ENCODE measurements around the gene BOLA1.
"Not testable (repeated sequence)": the region's sequence is repeated elsewhere in the genome, so short reads cannot be mapped to it uniquely, and the experiment has no call there.

The BOLA1 gene

GRCh38 chr1:149931212-149931790 is 31.9 kb downstream of the BOLA1 start:
- DNase-seq (ENCODE audit: low read depth in 2 of 2): no peak

GRCh38 chr1:149932474-149932873 is 33.1 kb downstream of the BOLA1 start:
- no peak for DNase-seq (ENCODE audit: low read depth in 2 of 2)

GRCh38 chr1:149933208-149933607 is 33.8 kb downstream of the BOLA1 start:
- DNase-seq (ENCODE audit: low read depth in 2 of 2): no peak

GRCh38 chr1:149934356-149934755 is 35.0 kb downstream of the BOLA1 start:
- no peak for DNase-seq (ENCODE audit: low read depth in 2 of 2)

DNA sequence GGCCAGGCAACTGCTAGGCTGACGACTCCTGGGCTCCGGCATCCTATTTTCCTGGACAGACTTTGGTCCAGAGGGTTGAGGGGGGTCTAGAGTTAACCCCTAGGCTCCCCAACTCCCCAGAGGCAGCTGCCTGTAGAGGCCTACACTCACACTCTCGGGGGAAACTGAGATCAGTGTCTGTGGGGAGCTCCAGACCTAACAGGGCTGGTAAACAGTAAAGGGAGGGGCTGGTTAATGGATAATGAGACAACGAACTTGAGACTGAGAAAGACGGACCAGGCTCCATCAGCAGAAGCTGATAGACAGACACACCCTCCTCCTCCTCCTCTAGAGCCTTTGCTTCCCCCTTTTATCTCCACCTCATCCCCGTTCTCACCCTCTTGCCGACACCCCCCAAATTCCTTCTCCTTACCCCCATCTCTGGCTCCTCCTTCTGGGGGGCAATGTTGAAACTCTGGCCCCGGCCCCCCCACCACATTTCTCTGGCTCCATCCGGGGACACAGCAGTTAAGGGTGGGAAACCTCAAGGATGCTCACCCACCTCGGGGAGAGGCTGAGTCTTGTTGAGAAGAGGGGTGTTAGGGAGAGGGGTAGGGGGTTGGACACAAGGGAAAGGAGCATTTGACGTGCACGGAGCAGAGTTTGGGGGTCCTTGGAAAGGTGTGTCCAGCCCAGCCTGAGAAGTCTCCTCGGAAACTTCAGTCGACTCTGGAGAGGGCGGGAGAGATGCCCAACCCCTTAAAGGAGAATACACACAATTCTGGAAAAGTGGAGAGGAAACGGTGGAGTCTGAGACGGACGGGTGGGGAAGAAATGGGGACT is 37.0 kb downstream of the BOLA1 start, which contains the start of gene MTMR11:
TSS of gene MTMR11 (minus strand) at position 710 of the 822 bp plus-strand sequence. CDS start at position 478, 232 bp downstream.
- DNase-seq (ENCODE audit: low read depth in 2 of 2): peak in 1 of 2 experiments; percentile 17

DNA sequence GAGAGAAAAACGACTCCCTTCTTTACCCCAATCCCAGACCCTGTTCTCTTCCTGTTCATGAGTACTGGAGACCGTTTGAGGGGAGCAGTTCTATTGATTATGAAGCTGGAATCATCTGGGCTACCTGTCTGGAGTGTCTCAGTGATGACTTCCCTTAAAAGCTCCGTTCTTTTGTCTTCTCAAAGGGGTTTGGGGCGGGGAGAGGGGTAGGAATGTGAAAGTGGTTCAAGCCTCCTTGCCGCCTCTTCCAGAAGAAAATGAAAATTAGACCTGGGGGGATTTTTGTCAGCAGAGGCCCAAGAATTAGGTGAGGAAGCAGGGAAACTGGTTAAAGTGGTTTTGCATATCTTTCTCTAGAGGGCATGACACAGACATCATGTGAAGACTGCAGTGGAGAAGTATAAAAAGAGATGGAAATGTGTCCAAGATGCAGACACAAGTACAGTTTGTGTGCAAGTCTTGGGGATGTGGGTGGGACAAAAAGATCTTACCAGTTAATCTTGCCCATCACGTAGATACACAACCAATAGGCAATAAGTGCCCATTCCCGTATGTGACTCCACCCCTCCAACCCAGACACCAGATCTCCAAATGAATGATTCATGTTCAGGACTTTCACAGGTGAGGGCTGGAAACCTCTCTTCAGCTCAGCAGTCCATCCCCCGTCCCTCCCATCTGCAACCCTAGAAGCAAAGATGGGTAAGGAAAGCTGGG is 37.8 kb downstream of the BOLA1 start:
- no peak for DNase-seq (ENCODE audit: low read depth in 2 of 2)

DNA sequence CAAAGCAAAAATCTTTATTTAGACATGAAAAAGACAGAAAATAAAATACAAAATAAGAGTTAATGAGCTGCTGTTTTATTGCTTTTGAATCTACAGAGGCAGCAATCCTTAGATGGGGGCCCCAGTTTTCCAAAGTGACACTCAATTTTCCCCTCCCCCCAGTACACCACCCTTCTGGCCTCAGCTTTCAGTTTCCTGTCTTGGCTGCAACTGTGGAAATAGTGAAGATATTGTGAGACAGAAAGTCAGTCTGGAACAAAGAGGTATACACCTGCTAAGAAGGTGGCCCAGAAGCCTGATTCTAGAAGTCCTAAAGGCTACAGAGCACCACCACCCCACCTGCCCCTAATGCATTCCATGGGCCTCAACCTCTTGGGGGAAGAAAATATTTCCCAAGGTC is 38.4 kb downstream of the BOLA1 start:
- DNase-seq (ENCODE audit: low read depth in 2 of 2): no peak

GRCh38 chr1:149938668-149939003 is 39.3 kb downstream of the BOLA1 start:
- not testable (repeated sequence) for DNase-seq (ENCODE audit: low read depth in 2 of 2)

DNA sequence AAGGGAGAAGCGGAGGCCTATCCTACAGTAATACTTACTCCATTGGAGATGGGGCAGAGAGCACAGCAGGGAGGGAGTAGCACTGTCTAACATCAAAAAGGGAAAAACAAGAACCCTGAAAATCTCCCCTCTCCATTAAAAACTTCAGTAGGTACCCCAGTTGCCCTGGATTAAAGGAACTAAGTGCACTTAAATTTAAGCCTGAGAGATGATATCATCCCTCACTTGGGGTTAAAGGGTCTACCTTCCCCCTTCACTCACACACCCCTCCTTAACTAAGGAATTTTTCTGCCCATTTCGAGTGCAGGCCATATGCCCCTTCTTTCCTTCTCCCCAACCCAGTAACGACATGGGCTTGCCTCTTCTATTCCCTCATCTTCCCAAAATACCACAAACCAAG is 41.1 kb downstream of the BOLA1 start:
- no peak for DNase-seq (ENCODE audit: low read depth in 2 of 2)

DNA sequence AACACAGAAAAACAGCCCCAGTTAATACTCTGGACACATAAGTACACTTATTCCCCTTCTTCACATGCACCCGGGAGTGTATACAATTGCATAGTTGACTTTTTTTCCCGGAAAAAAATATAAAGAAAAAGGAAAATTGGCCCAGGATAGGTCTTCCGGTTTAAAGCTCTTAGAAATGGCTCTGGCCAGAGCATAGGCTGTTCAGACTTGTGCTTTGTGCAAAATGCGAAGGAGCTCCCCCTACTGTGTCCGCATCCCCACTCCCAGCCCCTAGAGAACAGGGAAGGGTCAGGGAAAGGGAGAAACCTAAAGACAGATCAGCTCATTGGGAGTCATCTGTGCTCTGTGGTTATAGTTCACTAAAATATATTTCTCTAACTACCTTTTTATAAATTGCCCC is 42.8 kb downstream of the BOLA1 start:
- DNase-seq (ENCODE audit: low read depth in 2 of 2): no peak

GRCh38 chr1:149942885-149943284 is 43.5 kb downstream of the BOLA1 start:
- no peak for DNase-seq (ENCODE audit: low read depth in 2 of 2)

DNA sequence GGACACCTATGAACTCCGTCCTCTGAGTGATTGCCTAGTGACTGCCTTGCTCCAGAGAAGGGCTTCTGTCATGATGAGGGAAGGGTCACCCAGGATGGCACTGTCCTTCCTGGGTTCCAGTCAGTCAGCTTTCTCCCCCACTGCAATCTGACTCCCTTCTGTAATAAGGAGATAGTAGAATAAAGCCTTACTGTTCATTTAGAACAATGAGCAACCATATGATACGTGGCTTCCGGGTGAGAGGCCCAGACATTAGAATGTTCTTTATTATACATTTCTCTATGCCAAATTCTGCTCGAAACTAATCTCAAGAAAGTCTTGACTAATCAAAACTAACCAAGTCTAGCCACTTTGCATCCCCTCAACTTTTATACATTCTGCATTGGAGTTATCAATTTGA is 45.8 kb downstream of the BOLA1 start:
- no peak for DNase-seq (ENCODE audit: low read depth in 2 of 2)

DNA sequence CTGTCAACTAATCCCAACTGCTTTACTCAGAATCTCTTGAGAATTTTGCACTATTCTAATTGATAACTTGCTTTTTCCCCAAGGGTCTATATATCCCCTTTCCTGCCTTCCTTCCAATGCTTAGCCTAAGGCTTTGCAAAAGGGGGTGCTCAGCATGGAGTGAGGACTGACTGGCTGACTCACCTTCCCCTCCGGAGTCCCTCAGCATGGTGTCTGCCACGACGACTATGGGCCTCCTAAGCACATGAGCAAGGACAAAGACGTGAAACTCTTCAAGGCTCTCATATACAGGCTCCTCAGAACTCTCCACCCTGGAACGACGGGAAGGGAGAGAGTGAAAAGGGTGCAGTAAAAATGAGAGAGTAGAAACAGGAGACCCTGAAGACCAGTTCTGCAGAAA is 50.5 kb downstream of the BOLA1 start:
- no peak for DNase-seq (ENCODE audit: low read depth in 2 of 2)

Measured in fibroblast of skin of left quadriceps (primary cell).